ENCODE measurements around the gene PLA1A. TPM values are rescaled to one million over a fixed set of nuclear protein-coding genes. Genes with fewer than 3 reads are reported as not detected.
"Not testable (repeated sequence)": the region's sequence is repeated elsewhere in the genome, so short reads cannot be mapped to it uniquely, and the experiment has no call there.

PLA1A gene
- total RNA-seq, 2 experiments from 2014 or later: not detected

- Mint-ChIP-seq H3K27me3 (no peaks in the 10 kb centered on the region), H3K27ac (no peak overlapping the region), H3K4me3 (no peak overlapping the region), H3K4me1 (ENCODE audit: low read depth) (no peaks in the 10 kb centered on the region), H3K36me3 (ENCODE audit: low read depth) (no peaks in the 10 kb centered on the region), H3K9me3 (no peaks in the 10 kb centered on the region)
- no peaks in the 10 kb centered on the region for H3K36me3 ChIP-seq (ENCODE audit: insufficient read depth, low read length)
- intact Hi-C loops (cut with DNase I, micrococcal nuclease): loop anchor here in 1 of 2 experiments (10.0 kb wide), 1 partner anchor 86 kb away; the partner anchor contains the start of genes POGLUT1 and TMEM39A
- no peak for ATAC-seq (ENCODE audit: poor library complexity)
- H3K4me1 ChIP-seq (ENCODE audit: insufficient read depth, low read length): no peaks in the 10 kb centered on the region
- no peaks in the 10 kb centered on the region for H3K9me3 ChIP-seq (ENCODE audit: control insufficient read depth in 1 of 2, insufficient read depth in 1 of 2, low read length in 2 of 2)
- ChIA-PET POLR2A (no interaction called here), CTCF (no interaction called here)
- no peak overlapping the region for H3K27ac ChIP-seq (ENCODE audit: low read depth in 1 of 2, low read length in 2 of 2)
- no peak for DNase-seq
- no peak for TF ChIP-seq CTCF (IDR thresholded peaks at IDR 0.05)
- no peaks in the 10 kb centered on the region for H3K27me3 ChIP-seq (ENCODE audit: control insufficient read depth in 1 of 2, insufficient read depth in 2 of 2, low read length in 2 of 2)
- H3K4me3 ChIP-seq (ENCODE audit: low read length): no peak overlapping the region
These were observed 47.3 kb upstream of the PLA1A start for GRCh38 chr3:119550192-119550910.

GRCh38 chr3:119551598-119551997 lies 46.1 kb upstream of the PLA1A start:
- no peaks in the 10 kb centered on the region for H3K27me3 ChIP-seq (ENCODE audit: control insufficient read depth in 1 of 2, insufficient read depth in 2 of 2, low read length in 2 of 2)
- no peaks in the 10 kb centered on the region for H3K36me3 Mint-ChIP-seq (ENCODE audit: low read depth)
- intact Hi-C loops (cut with DNase I, micrococcal nuclease): loop anchor here in 1 of 2 experiments (10.0 kb wide), 1 partner anchor 87 kb away; the partner anchor contains the start of genes POGLUT1 and TMEM39A
- H3K9me3 Mint-ChIP-seq: no peaks in the 10 kb centered on the region
- DNase-seq (no peak), ATAC-seq (ENCODE audit: poor library complexity) (no peak)
- ChIA-PET CTCF (no interaction called here), POLR2A (no interaction called here)
- H3K4me1 Mint-ChIP-seq (ENCODE audit: low read depth): no peaks in the 10 kb centered on the region
- TF ChIP-seq CTCF (IDR thresholded peaks at IDR 0.05): no peak
- no peak overlapping the region for H3K27ac Mint-ChIP-seq
- H3K27ac ChIP-seq (ENCODE audit: low read depth in 1 of 2, low read length in 2 of 2): no peak overlapping the region
- no peaks in the 10 kb centered on the region for H3K27me3 Mint-ChIP-seq
- H3K4me3 Mint-ChIP-seq: no peak overlapping the region
- no peaks in the 10 kb centered on the region for H3K4me1 ChIP-seq (ENCODE audit: insufficient read depth, low read length)
- H3K9me3 ChIP-seq (ENCODE audit: control insufficient read depth in 1 of 2, insufficient read depth in 1 of 2, low read length in 2 of 2): no peaks in the 10 kb centered on the region
- H3K36me3 ChIP-seq (ENCODE audit: insufficient read depth, low read length): no peaks in the 10 kb centered on the region
- no peak overlapping the region for H3K4me3 ChIP-seq (ENCODE audit: low read length)

GRCh38 chr3:119552928-119553327 lies 44.8 kb upstream of the PLA1A start:
- POLR2A ChIA-PET; CTCF ChIA-PET; H3K27me3 Mint-ChIP-seq; H3K27me3 ChIP-seq (ENCODE audit: control insufficient read depth in 1 of 2, insufficient read depth in 2 of 2, low read length in 2 of 2); H3K9me3 ChIP-seq (ENCODE audit: control insufficient read depth in 1 of 2, insufficient read depth in 1 of 2, low read length in 2 of 2); H3K4me3 ChIP-seq (ENCODE audit: low read length); H3K4me1 ChIP-seq (ENCODE audit: insufficient read depth, low read length); H3K36me3 Mint-ChIP-seq (ENCODE audit: low read depth); H3K4me3 Mint-ChIP-seq; DNase-seq; H3K27ac ChIP-seq (ENCODE audit: low read depth in 1 of 2, low read length in 2 of 2); H3K36me3 ChIP-seq (ENCODE audit: insufficient read depth, low read length); H3K9me3 Mint-ChIP-seq; H3K4me1 Mint-ChIP-seq (ENCODE audit: low read depth); ATAC-seq (ENCODE audit: poor library complexity); H3K27ac Mint-ChIP-seq: not testable (repeated sequence)
- intact Hi-C loops (cut with DNase I, micrococcal nuclease): loop anchor here in 1 of 2 experiments (10.0 kb wide), 1 partner anchor 88 kb away; the partner anchor contains the start of genes POGLUT1 and TMEM39A
